ENCODE data around the gene KCND3. TPM values are rescaled to one million over a fixed set of nuclear protein-coding genes. Genes with fewer than 3 reads are reported as not detected.

Gene KCND3
- total RNA-seq, 1 experiment from 2014 or later: 0.15 TPM

- Histone ChIP-seq H2BK5ac (ENCODE audit: insufficient read length, low read length) (no peak overlapping the region), H4K5ac (ENCODE audit: insufficient read length, low read depth, low read length) (no peak overlapping the region), H4K8ac (replicated peaks; ENCODE audit: insufficient read length, low read depth, low read length) (no peak overlapping the region), H3K9ac (ENCODE audit: extremely low read depth, insufficient read length, low read length) (no peak overlapping the region), H3K27me3 (ENCODE audit: insufficient read depth, low read length) (no peaks in the 10 kb centered on the region), H4K91ac (ENCODE audit: insufficient read length, low read depth, low read length) (no peak overlapping the region), H3K4me1 (ENCODE audit: insufficient read depth, low read length) (no peaks in the 10 kb centered on the region), H3K56ac (ENCODE audit: insufficient read length, low read depth, low read length) (no peak overlapping the region), H3T11ph (ENCODE audit: low read length) (no peak overlapping the region), H3K9me3 (ENCODE audit: control insufficient read depth, low read depth, low read length) (no peaks in the 10 kb centered on the region), H3K79me2 (ENCODE audit: insufficient read depth, low read length) (no peaks in the 10 kb centered on the region), H3K79me1 (ENCODE audit: insufficient read depth, low read depth, low read length, poor library complexity, severe bottlenecking) (no peaks in the 10 kb centered on the region), H2BK15ac (ENCODE audit: low read depth, low read length) (no peak overlapping the region), H2BK20ac (ENCODE audit: low read depth, low read length, poor library complexity, severe bottlenecking) (no peak overlapping the region), H4K20me1 (ENCODE audit: control insufficient read depth, insufficient read depth, insufficient read length) (no peaks in the 10 kb centered on the region), H3K23ac (ENCODE audit: insufficient read length, low read depth, low read length) (no peak overlapping the region), H2AFZ (ENCODE audit: low read length) (no peak overlapping the region), H3K23me2 (ENCODE audit: insufficient read length, low read depth, low read length, poor library complexity, severe bottlenecking) (no peaks in the 10 kb centered on the region), H3K4ac (ENCODE audit: low read depth, low read length) (no peak overlapping the region), H3K27ac (ENCODE audit: insufficient read length, low read depth, low read length) (no peak overlapping the region), H2BK120ac (ENCODE audit: low read depth, low read length, poor library complexity, severe bottlenecking) (no peak overlapping the region), H3K18ac (ENCODE audit: insufficient read length, low read depth, low read length) (no peak overlapping the region), H2AK5ac (ENCODE audit: insufficient read length, low read length) (no peak overlapping the region), H3K4me2 (ENCODE audit: insufficient read depth, insufficient read length, low read length) (no peak overlapping the region), H2BK12ac (ENCODE audit: insufficient read length, low read depth, low read length) (no peak overlapping the region), H3K14ac (ENCODE audit: insufficient read depth, low read length) (no peak overlapping the region)
- no peak overlapping the region for H3K4me3 Mint-ChIP-seq
- H3K36me3 Mint-ChIP-seq (ENCODE audit: insufficient read depth in 1 of 3, low read depth in 3 of 3): no peaks in the 10 kb centered on the region
- no peak for TF ChIP-seq CTCF (conservative IDR thresholded peaks at IDR 0.05)
- DNase-seq: no peak
- H3K9me3 Mint-ChIP-seq: no peaks in the 10 kb centered on the region; a peak in 2 of 5 replicates
- no peaks in the 10 kb centered on the region; the same call in 1 of the 2 replicates for H3K27me3 Mint-ChIP-seq (ENCODE audit: low read depth)
- H3K4me1 Mint-ChIP-seq: peaks cover 3 to 4% of the 10 kb centered on the region in 2 experiments
- no CpG with 5 or more reads among the region's 4 CpGs for WGBS (ENCODE audit: extremely low coverage, insufficient read length, low lambda C conversion rate)
- no peak overlapping the region for H3K27ac Mint-ChIP-seq
Observed at GRCh38 chr1:111812306-111812705, 177.2 kb downstream of the KCND3 start.

Measured in H9 (cell line).